ENCODE data around the gene KIAA0040. TPM values are rescaled to one million over a fixed set of nuclear protein-coding genes. Genes with fewer than 3 reads are reported as not detected.

KIAA0040 gene
- total RNA-seq, 1 donor from 2014 or later, result 2.4 TPM

- Mint-ChIP-seq H3K27me3 (peaks cover 15% of the 10 kb centered on the region), H3K27ac (no peak overlapping the region), H3K4me1 (ENCODE audit: low read depth) (peaks cover 22% of the 10 kb centered on the region), H3K4me3 (ENCODE audit: low read depth) (no peak overlapping the region), H3K36me3 (ENCODE audit: insufficient read depth) (no peaks in the 10 kb centered on the region), H3K9me3 (ENCODE audit: low read depth) (no peaks in the 10 kb centered on the region)
- DNase-seq (ENCODE audit: low spot score, unreplicated experiment), result no peak
- no peak for TF ChIP-seq CTCF (IDR thresholded peaks at IDR 0.05; ENCODE audit: unreplicated experiment)
These were observed 21.3 kb downstream of the KIAA0040 start for GRCh38 chr1:175171036-175171913.

GRCh38 chr1:175169286-175170018 is 23.1 kb downstream of the KIAA0040 start:
- Mint-ChIP-seq H3K36me3 (ENCODE audit: insufficient read depth) (peaks cover 2% of the 10 kb centered on the region), H3K4me1 (ENCODE audit: low read depth) (peaks cover 22% of the 10 kb centered on the region), H3K27ac (no peak overlapping the region), H3K9me3 (ENCODE audit: low read depth) (no peaks in the 10 kb centered on the region), H3K27me3 (peaks cover 21% of the 10 kb centered on the region), H3K4me3 (ENCODE audit: low read depth) (no peak overlapping the region)
- DNase-seq (ENCODE audit: low spot score, unreplicated experiment), result no peak
- TF ChIP-seq CTCF (IDR thresholded peaks at IDR 0.05; ENCODE audit: unreplicated experiment), result no peak

- H3K4me1 Mint-ChIP-seq (ENCODE audit: low read depth), result peaks cover 22% of the 10 kb centered on the region
- H3K9me3 Mint-ChIP-seq (ENCODE audit: low read depth), result no peaks in the 10 kb centered on the region
- peaks cover 2% of the 10 kb centered on the region for H3K36me3 Mint-ChIP-seq (ENCODE audit: insufficient read depth)
- peaks cover 22% of the 10 kb centered on the region for H3K27me3 Mint-ChIP-seq
- no peak for TF ChIP-seq CTCF (IDR thresholded peaks at IDR 0.05; ENCODE audit: unreplicated experiment)
- DNase-seq (ENCODE audit: low spot score, unreplicated experiment), result no peak
- H3K27ac Mint-ChIP-seq, result no peak overlapping the region
- no peak overlapping the region for H3K4me3 Mint-ChIP-seq (ENCODE audit: low read depth)
These were observed 23.8 kb downstream of the KIAA0040 start for GRCh38 chr1:175168782-175169181.

GRCh38 chr1:175167861-175168260 is 24.7 kb downstream of the KIAA0040 start:
- H3K27ac Mint-ChIP-seq, result no peak overlapping the region
- H3K27me3 Mint-ChIP-seq, result peaks cover 26% of the 10 kb centered on the region
- H3K9me3 Mint-ChIP-seq (ENCODE audit: low read depth), result no peaks in the 10 kb centered on the region

More at GRCh38 chr1:175167861-175168260, 24.7 kb downstream of the KIAA0040 start:
- Mint-ChIP-seq H3K4me1 (ENCODE audit: low read depth) (peaks cover 22% of the 10 kb centered on the region), H3K4me3 (ENCODE audit: low read depth) (no peak overlapping the region), H3K36me3 (ENCODE audit: insufficient read depth) (peaks cover 2% of the 10 kb centered on the region)
- no peak for TF ChIP-seq CTCF (IDR thresholded peaks at IDR 0.05; ENCODE audit: unreplicated experiment)
- DNase-seq (ENCODE audit: low spot score, unreplicated experiment), result no peak

Data from progenitor cell of endocrine pancreas (in vitro differentiated cells).